Vagina (tissue), 2 donors: ENCODE results near the gene RBP2. TPM values are rescaled to one million over a fixed set of nuclear protein-coding genes. Genes with fewer than 3 reads are reported as not detected.

Experiments used
- DNase-seq, 2 donors: peaks; one replicate each; pipeline ENCODE4 v3.0.0-alpha.2; 2017; ENCODE audit errors: extremely low spot score in 2 of 2
- H3K27ac ChIP-seq: fragments of 200-600 bp; sonication (generic); one replicate; pipeline ENCODE4 v1.5.1; 2019
- H3K27me3 ChIP-seq: fragments of 200-600 bp; sonication (generic); one replicate; pipeline ENCODE4 v1.5.1; 2019
- H3K36me3 ChIP-seq, 2 donors: fragments of 200-600 bp; sonication (generic); one replicate each; pipeline ENCODE4 v1.5.1; 2017 to 2019
- H3K4me1 ChIP-seq: fragments of 200-600 bp; sonication (generic); one replicate; pipeline ENCODE4 v1.5.1; 2019
- H3K4me3 ChIP-seq, 2 donors: fragments of 200-600 bp; sonication (generic); 1 replicate in 1 of 2; 2 replicates in 1 of 2; pipeline ENCODE4 v1.5.1; 2016 to 2019
- H3K9me3 ChIP-seq: fragments of 200-600 bp; sonication (generic); one replicate; pipeline ENCODE4 v1.5.1; 2019
- CTCF ChIP-seq, 3 experiments: fragments of 450-650 bp in 2 of 3; fragments of 200-600 bp in 1 of 3; sonication (generic) in 1 of 3; IDR thresholded peaks; one replicate each; pipeline ENCODE4 v1.5.1; 2017 to 2019; ENCODE audit warnings: antibody characterized with exemption in 3 of 3, mild to moderate bottlenecking in 2 of 3, moderate library complexity in 2 of 3
- POLR2A ChIP-seq, 2 donors: fragments of 450-650 bp; IDR thresholded peaks; one replicate each; pipeline ENCODE4 v1.6.1; 2017; ENCODE audit warnings: antibody characterized with exemption in 2 of 2, mild to moderate bottlenecking in 2 of 2, moderate library complexity in 2 of 2
- POLR2AphosphoS5 ChIP-seq, 2 donors: sonication (generic); formaldehyde crosslinking; IDR thresholded peaks; one replicate each; pipeline ENCODE4 v1.9.0; 2017; ENCODE audit warnings: antibody characterized with exemption in 2 of 2, mild to moderate bottlenecking in 2 of 2, low read depth in 1 of 2; ENCODE audit not compliant: insufficient read depth in 1 of 2
- intact Hi-C: fragments of 100-400 bp; cut with DNase I; formaldehyde crosslinking; loops from one replicate; pipeline ENCODE4 v1.15.1; 2023
- total RNA-seq: library from RNA; depleted of rRNA; stranded (reverse); fragments of >200 nt; gene quantifications from one replicate; pipeline ENCODE4 v1.2.3, GENCODE V29; 2016

RBP2 gene
- total RNA-seq, 1 donor from 2014 or later = not detected

- H3K27ac ChIP-seq = no peak overlapping the region
- intact Hi-C loops = loop anchor here (10.0 kb wide), 1 partner anchor 105 kb away; no protein-coding TSS in a partner anchor
Observed at GRCh38 chr3:139449566-139449965, 26.8 kb downstream of the RBP2 start.

GRCh38 chr3:139448104-139448503, 28.2 kb downstream of the RBP2 start:
- H3K4me1 ChIP-seq = no peaks in the 10 kb centered on the region
- no peak for TF ChIP-seq POLR2A (IDR thresholded peaks at IDR 0.05)
- TF ChIP-seq POLR2AphosphoS5 (IDR thresholded peaks at IDR 0.05; ENCODE audit: insufficient read depth in 1 of 2, low read depth in 1 of 2) = no peak
- no peak for TF ChIP-seq CTCF (IDR thresholded peaks at IDR 0.05)
- intact Hi-C loops = loop anchor here (10.0 kb wide), 1 partner anchor 107 kb away; no protein-coding TSS in a partner anchor
- H3K36me3 ChIP-seq = no peaks in the 10 kb centered on the region
- H3K9me3 ChIP-seq = no peaks in the 10 kb centered on the region
- H3K27ac ChIP-seq = no peak overlapping the region
- no peaks in the 10 kb centered on the region for H3K27me3 ChIP-seq
- no peak for DNase-seq
- H3K4me3 ChIP-seq = no peak overlapping the region

More at GRCh38 chr3:139449566-139449965, 26.8 kb downstream of the RBP2 start:
- Histone ChIP-seq H3K27me3 (no peaks in the 10 kb centered on the region), H3K36me3 (no peaks in the 10 kb centered on the region), H3K9me3 (no peaks in the 10 kb centered on the region), H3K4me3 (no peak overlapping the region), H3K4me1 (no peaks in the 10 kb centered on the region)
- TF ChIP-seq POLR2A (IDR thresholded peaks at IDR 0.05) (no peak), POLR2AphosphoS5 (IDR thresholded peaks at IDR 0.05; ENCODE audit: insufficient read depth in 1 of 2, low read depth in 1 of 2) (no peak), CTCF (IDR thresholded peaks at IDR 0.05) (no peak)
- DNase-seq = no peak

- TF ChIP-seq POLR2AphosphoS5 (IDR thresholded peaks at IDR 0.05; ENCODE audit: insufficient read depth in 1 of 2, low read depth in 1 of 2) = no peak
- TF ChIP-seq CTCF (IDR thresholded peaks at IDR 0.05) = no peak
- TF ChIP-seq POLR2A (IDR thresholded peaks at IDR 0.05) = no peak
- H3K36me3 ChIP-seq = no peaks in the 10 kb centered on the region
- no peaks in the 10 kb centered on the region for H3K9me3 ChIP-seq
- no peak for DNase-seq
- H3K4me3 ChIP-seq = no peak overlapping the region
- no peaks in the 10 kb centered on the region for H3K4me1 ChIP-seq
- H3K27ac ChIP-seq = no peak overlapping the region
- H3K27me3 ChIP-seq = no peaks in the 10 kb centered on the region
- intact Hi-C loops = loop anchor here (10.0 kb wide), 1 partner anchor 107 kb away; no protein-coding TSS in a partner anchor
Observed at GRCh38 chr3:139447486-139447885, 28.8 kb downstream of the RBP2 start.

- no peak overlapping the region for H3K4me3 ChIP-seq
- no peak overlapping the region for H3K27ac ChIP-seq
- H3K36me3 ChIP-seq = no peaks in the 10 kb centered on the region
- intact Hi-C loops = loop anchor here (10.0 kb wide), 1 partner anchor 110 kb away; no protein-coding TSS in a partner anchor
- TF ChIP-seq POLR2AphosphoS5 (IDR thresholded peaks at IDR 0.05; ENCODE audit: insufficient read depth in 1 of 2, low read depth in 1 of 2) (no peak), POLR2A (IDR thresholded peaks at IDR 0.05) (no peak), CTCF (IDR thresholded peaks at IDR 0.05) (no peak)
- no peak for DNase-seq
- H3K27me3 ChIP-seq = no peaks in the 10 kb centered on the region
- H3K9me3 ChIP-seq = no peaks in the 10 kb centered on the region
- no peaks in the 10 kb centered on the region for H3K4me1 ChIP-seq
Observed at GRCh38 chr3:139444446-139444845, 31.9 kb downstream of the RBP2 start.

- Histone ChIP-seq H3K9me3 (no peaks in the 10 kb centered on the region), H3K4me1 (no peaks in the 10 kb centered on the region), H3K4me3 (no peak overlapping the region), H3K36me3 (no peaks in the 10 kb centered on the region), H3K27ac (no peak overlapping the region), H3K27me3 (no peaks in the 10 kb centered on the region)
- DNase-seq = no peak
- intact Hi-C loops = loop anchor here (10.0 kb wide), 1 partner anchor 112 kb away; no protein-coding TSS in a partner anchor
- TF ChIP-seq POLR2A (IDR thresholded peaks at IDR 0.05) (no peak), CTCF (IDR thresholded peaks at IDR 0.05) (no peak), POLR2AphosphoS5 (IDR thresholded peaks at IDR 0.05; ENCODE audit: insufficient read depth in 1 of 2, low read depth in 1 of 2) (no peak)
Observed at GRCh38 chr3:139443186-139443585, 33.1 kb downstream of the RBP2 start.
